H1 (cell line): Measurements from ENCODE around the gene CCDC102A. TPM values are rescaled to one million over a fixed set of nuclear protein-coding genes. Genes with fewer than 3 reads are reported as not detected.

Experiments used
- CHD7 ChIP-seq: fragments of 300-600 bp; sonication (generic); IDR thresholded peaks from 2 replicates; pipeline ENCODE4 v1.7.1; 2012; ENCODE audit warnings: low read length, moderate library complexity, mild to moderate bottlenecking, inconsistent platforms; ENCODE audit not compliant: insufficient replicate concordance
- EZH2 ChIP-seq: fragments of 200-600 bp; sonication (generic); IDR thresholded peaks from 2 replicates; pipeline ENCODE4 v1.7.1; 2012; ENCODE audit warnings: low read depth, mild to moderate bottlenecking, moderate library complexity, low read length, inconsistent platforms; ENCODE audit not compliant: severe bottlenecking
- PHF8 ChIP-seq: fragments of 200-600 bp; sonication (generic); conservative IDR thresholded peaks from 2 replicates; pipeline ENCODE4 v1.7.1; 2012; ENCODE audit warnings: low read depth, mild to moderate bottlenecking, inconsistent platforms, low read length, moderate library complexity
- TEAD4 ChIP-seq: IDR thresholded peaks from 2 replicates; pipeline ENCODE4 v1.6.1; 2012; ENCODE audit warnings: low read depth, low read length, inconsistent platforms, mixed read lengths
- polyA plus RNA-seq, 7 experiments: library from polyadenylated mRNA; depleted of rRNA in 3 of 7; stranded (reverse) in 5 of 7; unstranded in 2 of 7; fragments of >200 nt in 5 of 7; fragments of 200-250 nt in 2 of 7; gene quantifications; 1 replicate in 5 of 7; 2 replicates in 1 of 7; 4 replicates in 1 of 7; pipeline versions ENCODE4 v1.2.1 to v1.2.3, GENCODE V29; 2011 to 2013; ENCODE audit warnings: missing spikeins in 2 of 7, mixed read lengths in 2 of 7
- total RNA-seq: library from RNA; stranded (reverse); fragmentation: NEBNext Ultra II Directional; extraction: Animal tissue kit (Norgen Biotek cat#: 25700); gene quantifications from 2 replicates; pipeline ENCODE4 v1.2.1, GENCODE V29; 2021

Gene CCDC102A
- total and polyA plus RNA-seq, 2 of the 8 experiments (the other 6 are each of a cell fraction or from before 2014, with no cell fraction given), result 4.0 to 7.5 TPM

GRCh38 chr16:57504001-57504400 is 32.4 kb downstream of the CCDC102A start (continued):
- TF ChIP-seq CHD7, result no peak
- no peak for TF ChIP-seq EZH2
- TF ChIP-seq PHF8, result no peak
- TF ChIP-seq TEAD4, result no peak
